Measurements from ENCODE around the gene ARHGEF38. TPM values are rescaled to one million over a fixed set of nuclear protein-coding genes. Genes with fewer than 3 reads are reported as not detected.
"Not testable (repeated sequence)": the region's sequence is repeated elsewhere in the genome, so short reads cannot be mapped to it uniquely, and the experiment has no call there.

ARHGEF38 gene
- total RNA-seq, 3 donors from 2014 or later (not counting 1 experiment from before 2014, with no cell fraction given), result not detected

DNA sequence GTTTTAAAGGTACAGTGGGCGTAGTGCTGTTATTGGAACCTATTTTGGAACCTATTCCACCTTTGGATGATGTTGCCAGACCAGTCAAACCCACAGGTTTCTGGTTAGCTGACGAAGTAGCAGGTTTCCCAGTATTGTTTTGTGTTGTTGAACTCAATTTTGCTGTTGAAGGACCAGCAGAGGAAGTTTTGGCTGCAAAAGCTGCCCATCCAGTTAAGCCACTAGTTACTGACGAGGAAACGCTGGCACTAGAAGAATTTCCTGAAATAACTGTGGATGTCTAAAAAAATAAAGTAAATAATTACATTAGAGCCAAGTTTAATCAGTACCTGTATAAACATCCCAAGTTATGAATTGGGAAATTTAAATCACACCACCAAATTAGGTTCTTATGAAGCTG is 130.6 kb downstream of the ARHGEF38 start:
- ATAC-seq, result no peak
- H3K4me3 Mint-ChIP-seq, result no peak overlapping the region
- Histone ChIP-seq H3K36me3 (ENCODE audit: control insufficient read depth, insufficient read depth, low read length) (peaks cover 34% of the 10 kb centered on the region), H3K27me3 (ENCODE audit: control insufficient read depth, insufficient read depth, low read length) (no peaks in the 10 kb centered on the region), H3K27ac (ENCODE audit: low read length) (no peak overlapping the region), H3K4me1 (ENCODE audit: control insufficient read depth, insufficient read depth, low read length) (no peaks in the 10 kb centered on the region), H3K4me3 (ENCODE audit: low read length) (no peak overlapping the region), H3K9me3 (ENCODE audit: control insufficient read depth, insufficient read depth, low read length) (no peaks in the 10 kb centered on the region)
- peaks cover 8% of the 10 kb centered on the region for H3K36me3 Mint-ChIP-seq
- no peaks in the 10 kb centered on the region for H3K27me3 Mint-ChIP-seq (ENCODE audit: low read depth in 2 of 2)
- DNase-seq, result no peak
- H3K9me3 Mint-ChIP-seq, result no peaks in the 10 kb centered on the region
- no peak for TF ChIP-seq CTCF (IDR thresholded peaks at IDR 0.05)
- WGBS (ENCODE audit: insufficient coverage), result 93% methylated on average over 4 of the region's 4 CpGs
- intact Hi-C loops (cut with micrococcal nuclease), result no loop called here
- no peaks in the 10 kb centered on the region for H3K4me1 Mint-ChIP-seq
- no peak overlapping the region for H3K27ac Mint-ChIP-seq

- Mint-ChIP-seq H3K36me3 (peaks cover 6% of the 10 kb centered on the region), H3K27me3 (ENCODE audit: low read depth in 2 of 2) (no peaks in the 10 kb centered on the region), H3K9me3 (no peaks in the 10 kb centered on the region), H3K4me3 (no peak overlapping the region), H3K4me1 (no peaks in the 10 kb centered on the region), H3K27ac (no peak overlapping the region)
- no peaks in the 10 kb centered on the region for H3K27me3 ChIP-seq (ENCODE audit: control insufficient read depth, insufficient read depth, low read length)
- DNase-seq (no peak), ATAC-seq (no peak)
- H3K4me1 ChIP-seq (ENCODE audit: control insufficient read depth, insufficient read depth, low read length), result no peaks in the 10 kb centered on the region
- H3K4me3 ChIP-seq (ENCODE audit: low read length), result no peak overlapping the region
- H3K36me3 ChIP-seq (ENCODE audit: control insufficient read depth, insufficient read depth, low read length), result peaks cover 63% of the 10 kb centered on the region
- no peak overlapping the region for H3K27ac ChIP-seq (ENCODE audit: low read length)
- H3K9me3 ChIP-seq (ENCODE audit: control insufficient read depth, insufficient read depth, low read length), result no peaks in the 10 kb centered on the region
- TF ChIP-seq CTCF (IDR thresholded peaks at IDR 0.05), result no peak
- intact Hi-C loops (cut with micrococcal nuclease), result no loop called here
- 95% methylated on average over 2 of the region's 2 CpGs for WGBS (ENCODE audit: insufficient coverage)
Measured at GRCh38 chr4:105686571-105686970, 134.2 kb downstream of the ARHGEF38 start.

DNA sequence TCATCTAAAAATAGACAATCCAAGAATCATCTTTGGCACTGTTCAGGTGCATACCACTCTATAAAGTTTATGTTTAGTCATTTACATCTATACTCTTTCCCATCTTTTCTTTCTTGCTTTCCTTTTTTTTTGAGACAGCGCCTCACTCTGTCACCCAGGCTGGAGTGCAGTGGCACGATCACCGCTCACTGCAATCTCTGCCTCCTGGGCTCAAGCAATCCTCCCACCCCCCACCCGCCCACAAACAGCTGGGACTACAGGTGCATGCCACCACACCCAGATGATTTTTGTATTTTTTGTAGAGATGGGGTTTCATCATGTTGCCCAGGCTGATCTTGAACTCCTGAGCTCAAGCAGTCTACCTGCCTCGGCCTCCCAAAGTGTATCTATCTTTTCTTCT is 142.4 kb downstream of the ARHGEF38 start:
- ATAC-seq; H3K27ac ChIP-seq (ENCODE audit: low read length); H3K27ac Mint-ChIP-seq; H3K27me3 Mint-ChIP-seq (ENCODE audit: low read depth in 2 of 2); intact Hi-C loops (cut with micrococcal nuclease); H3K4me3 ChIP-seq (ENCODE audit: low read length); H3K9me3 Mint-ChIP-seq; H3K9me3 ChIP-seq (ENCODE audit: control insufficient read depth, insufficient read depth, low read length); H3K27me3 ChIP-seq (ENCODE audit: control insufficient read depth, insufficient read depth, low read length); H3K4me1 ChIP-seq (ENCODE audit: control insufficient read depth, insufficient read depth, low read length); H3K4me3 Mint-ChIP-seq; H3K4me1 Mint-ChIP-seq; DNase-seq: not testable (repeated sequence)
- 100% methylated on average over 2 of the region's 5 CpGs for WGBS (ENCODE audit: insufficient coverage)
- peaks cover 11% of the 10 kb centered on the region for H3K36me3 Mint-ChIP-seq
- H3K36me3 ChIP-seq (ENCODE audit: control insufficient read depth, insufficient read depth, low read length), result peaks cover 59% of the 10 kb centered on the region

- DNase-seq; H3K4me1 ChIP-seq (ENCODE audit: control insufficient read depth, insufficient read depth, low read length); H3K4me3 Mint-ChIP-seq; H3K27ac Mint-ChIP-seq; H3K9me3 Mint-ChIP-seq; H3K27me3 ChIP-seq (ENCODE audit: control insufficient read depth, insufficient read depth, low read length); H3K27me3 Mint-ChIP-seq (ENCODE audit: low read depth in 2 of 2); H3K27ac ChIP-seq (ENCODE audit: low read length); H3K4me3 ChIP-seq (ENCODE audit: low read length); H3K4me1 Mint-ChIP-seq; intact Hi-C loops (cut with micrococcal nuclease); H3K9me3 ChIP-seq (ENCODE audit: control insufficient read depth, insufficient read depth, low read length); ATAC-seq: not testable (repeated sequence)
- H3K36me3 Mint-ChIP-seq, result peaks cover 11% of the 10 kb centered on the region
- peaks cover 51% of the 10 kb centered on the region for H3K36me3 ChIP-seq (ENCODE audit: control insufficient read depth, insufficient read depth, low read length)
- 90% methylated on average over 8 of the region's 8 CpGs for WGBS (ENCODE audit: insufficient coverage)
Measured at GRCh38 chr4:105695832-105696231, 143.4 kb downstream of the ARHGEF38 start.

DNA sequence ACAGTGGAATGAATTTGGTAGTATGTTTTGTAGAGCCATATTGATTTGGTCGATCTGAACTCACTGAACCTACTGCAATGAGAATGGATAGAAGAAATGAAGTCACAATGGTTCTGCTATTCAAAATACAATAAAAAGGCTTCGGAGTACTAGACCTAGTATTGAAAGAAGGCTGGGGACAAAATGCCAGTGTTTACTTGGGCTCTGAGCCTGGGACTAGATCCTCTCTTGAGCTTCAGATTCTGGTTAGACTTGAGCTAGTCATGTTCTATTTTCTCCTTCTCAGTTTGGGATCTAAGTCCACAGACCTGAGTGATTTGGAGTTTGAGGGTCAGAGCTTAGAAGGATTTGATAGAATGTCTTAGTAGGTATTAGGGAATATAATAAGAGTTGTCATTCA is 146.2 kb downstream of the ARHGEF38 start:
- H3K27ac ChIP-seq (ENCODE audit: low read length), result no peak overlapping the region
- no peaks in the 10 kb centered on the region for H3K36me3 Mint-ChIP-seq
- no peaks in the 10 kb centered on the region for H3K9me3 ChIP-seq (ENCODE audit: control insufficient read depth, insufficient read depth, low read length)
- DNase-seq (no peak), ATAC-seq (no peak)
- H3K27me3 ChIP-seq (ENCODE audit: control insufficient read depth, insufficient read depth, low read length), result no peaks in the 10 kb centered on the region
- no peak overlapping the region for H3K4me3 ChIP-seq (ENCODE audit: low read length)
- intact Hi-C loops (cut with micrococcal nuclease), result no loop called here
- no peak overlapping the region for H3K27ac Mint-ChIP-seq
- no peaks in the 10 kb centered on the region for H3K9me3 Mint-ChIP-seq
- H3K27me3 Mint-ChIP-seq (ENCODE audit: low read depth in 2 of 2), result no peaks in the 10 kb centered on the region
- 91% methylated on average over 1 of the region's 2 CpGs for WGBS (ENCODE audit: insufficient coverage)
- no peak for TF ChIP-seq CTCF (IDR thresholded peaks at IDR 0.05)
- H3K4me1 Mint-ChIP-seq, result peaks cover 0 to 10% of the 10 kb centered on the region in 2 donors
- H3K36me3 ChIP-seq (ENCODE audit: control insufficient read depth, insufficient read depth, low read length), result peaks cover 31% of the 10 kb centered on the region
- H3K4me1 ChIP-seq (ENCODE audit: control insufficient read depth, insufficient read depth, low read length), result no peaks in the 10 kb centered on the region
- H3K4me3 Mint-ChIP-seq, result no peak overlapping the region
